Mesodermal cell (in vitro differentiated cells): ENCODE results near the gene MAGI2.

ENCODE experiments used
- H3K27ac ChIP-seq: 2 replicates; pipeline ENCODE4 v1.7.0; 2013; ENCODE audit warnings: mild to moderate bottlenecking, low read depth, low read length, moderate library complexity; ENCODE audit not compliant: severe bottlenecking
- H3K36me3 ChIP-seq: 2 replicates; pipeline ENCODE4 v1.7.1; 2013; ENCODE audit warnings: mild to moderate bottlenecking, low read length, moderate library complexity; ENCODE audit not compliant: control insufficient read depth, insufficient read depth
- H3K4me1 ChIP-seq: one replicate; pipeline ENCODE4 v1.7.1; 2013; ENCODE audit warnings: mild to moderate bottlenecking, low read length; ENCODE audit not compliant: insufficient read depth, control insufficient read depth, poor library complexity, severe bottlenecking
- H3K4me3 ChIP-seq: 2 replicates; pipeline ENCODE4 v1.7.0; 2013; ENCODE audit warnings: low read length, control low read depth, mild to moderate bottlenecking; ENCODE audit not compliant: insufficient read depth, poor library complexity, severe bottlenecking; ENCODE audit errors: extremely low read depth
- H3K9me3 ChIP-seq: 2 replicates; pipeline ENCODE4 v1.7.1; 2013; ENCODE audit warnings: mild to moderate bottlenecking, low read length, moderate library complexity; ENCODE audit not compliant: control insufficient read depth
- WGBS, 2 experiments: methylation state at CpG; one replicate each; pipeline ENCODE4 v1.1.5; 2013; ENCODE audit warnings: missing lambda C conversion rate in 2 of 2; ENCODE audit not compliant: insufficient coverage in 2 of 2; 5-methylcytosine and 5-hydroxymethylcytosine counted together

MAGI2 gene

GRCh38 chr7:78542541-78542940, 910.9 kb downstream of the MAGI2 start:
- Histone ChIP-seq H3K9me3 (no peaks in the 10 kb centered on the region), H3K27ac (no peak overlapping the region), H3K4me3 (no peak overlapping the region), H3K36me3 (no peaks in the 10 kb centered on the region), H3K4me1 (no peaks in the 10 kb centered on the region)
- 87 to 93% methylated on average over 2 to 4 of the region's 5 CpGs for WGBS, 2 experiments

DNA sequence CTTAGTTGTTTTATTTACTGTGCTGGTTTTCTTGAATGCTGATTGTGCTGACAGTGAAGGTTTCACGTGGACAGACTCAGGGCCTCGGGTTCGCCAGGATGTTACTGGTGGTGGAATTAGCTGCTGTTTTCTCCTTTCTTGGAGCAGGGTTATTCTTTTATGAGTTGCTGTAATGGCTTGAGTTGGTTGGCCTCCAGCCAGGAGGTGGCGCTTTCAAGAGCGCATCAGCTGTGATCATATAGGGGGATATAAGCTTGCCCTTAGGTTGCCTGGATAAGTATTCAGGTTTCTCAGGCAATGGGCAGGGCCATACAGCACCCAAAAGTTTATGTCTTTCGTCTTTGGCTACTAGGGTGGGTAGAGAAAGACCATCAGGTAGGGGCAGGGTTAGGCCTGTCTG, 913.6 kb downstream of the MAGI2 start:
- H3K27ac ChIP-seq: no peak overlapping the region
- H3K4me1 ChIP-seq: no peaks in the 10 kb centered on the region
- WGBS, 2 experiments: 88 to 92% methylated on average over 6 of the region's 6 CpGs
- no peak overlapping the region for H3K4me3 ChIP-seq
- H3K36me3 ChIP-seq: no peaks in the 10 kb centered on the region
- H3K9me3 ChIP-seq: no peaks in the 10 kb centered on the region

GRCh38 chr7:78535655-78536054, 917.8 kb downstream of the MAGI2 start:
- no peaks in the 10 kb centered on the region for H3K9me3 ChIP-seq
- no peaks in the 10 kb centered on the region for H3K4me1 ChIP-seq
- no peaks in the 10 kb centered on the region for H3K36me3 ChIP-seq
- no peak overlapping the region for H3K27ac ChIP-seq
- 71 to 75% methylated on average over 1 to 2 of the region's 7 CpGs for WGBS, 2 experiments
- H3K4me3 ChIP-seq: no peak overlapping the region

- Histone ChIP-seq H3K4me3 (no peak overlapping the region), H3K4me1 (no peaks in the 10 kb centered on the region), H3K9me3 (no peaks in the 10 kb centered on the region), H3K27ac (no peak overlapping the region), H3K36me3 (no peaks in the 10 kb centered on the region)
- WGBS, 2 experiments: 75 to 91% methylated on average over 2 to 3 of the region's 4 CpGs
Observed at GRCh38 chr7:78530351-78530750, 923.1 kb downstream of the MAGI2 start.

- Histone ChIP-seq H3K4me1 (no peaks in the 10 kb centered on the region), H3K27ac (no peak overlapping the region), H3K36me3 (no peaks in the 10 kb centered on the region), H3K9me3 (no peaks in the 10 kb centered on the region), H3K4me3 (no peak overlapping the region)
- no CpG with 5 or more reads among the region's 3 CpGs for WGBS, 2 experiments
Observed at GRCh38 chr7:78529392-78529791, 924.1 kb downstream of the MAGI2 start.

- H3K4me3 ChIP-seq: no peak overlapping the region
- H3K4me1 ChIP-seq: no peaks in the 10 kb centered on the region
- no peaks in the 10 kb centered on the region for H3K36me3 ChIP-seq
- no peaks in the 10 kb centered on the region for H3K9me3 ChIP-seq
- 78 to 88% methylated on average over 1 to 3 of the region's 3 CpGs for WGBS, 2 experiments
- no peak overlapping the region for H3K27ac ChIP-seq
Observed at GRCh38 chr7:78528964-78529363, 924.5 kb downstream of the MAGI2 start.

GRCh38 chr7:78523930-78524329, 929.5 kb downstream of the MAGI2 start:
- H3K4me1 ChIP-seq: no peaks in the 10 kb centered on the region
- no peaks in the 10 kb centered on the region for H3K9me3 ChIP-seq
- H3K4me3 ChIP-seq: no peak overlapping the region
- H3K27ac ChIP-seq: no peak overlapping the region
- 75 to 100% methylated on average over 1 to 5 of the region's 5 CpGs for WGBS, 2 experiments
- H3K36me3 ChIP-seq: no peaks in the 10 kb centered on the region

DNA sequence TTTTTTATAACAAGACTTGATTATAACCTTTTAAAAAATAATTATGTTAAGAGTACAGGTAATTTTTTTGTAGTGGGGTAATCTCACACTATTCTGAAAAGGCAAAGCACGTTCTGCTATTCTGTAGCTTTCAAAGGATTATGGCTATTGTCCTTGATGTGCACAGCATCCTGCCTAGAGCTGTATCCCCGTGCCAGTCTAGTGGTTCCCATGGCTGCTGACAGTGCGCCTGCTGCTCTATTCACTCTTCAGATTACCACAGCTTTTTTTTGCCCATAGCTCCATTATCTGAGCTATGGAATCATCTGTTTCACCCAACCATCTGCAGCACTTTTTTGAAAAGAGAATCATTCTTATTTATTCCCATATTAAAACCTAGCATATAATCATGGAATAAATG, 931.5 kb downstream of the MAGI2 start:
- no peaks in the 10 kb centered on the region for H3K36me3 ChIP-seq
- WGBS, 2 experiments: 88 to 89% methylated on average over 3 of the region's 3 CpGs
- no peaks in the 10 kb centered on the region for H3K4me1 ChIP-seq

GRCh38 chr7:78516450-78516849, 937.0 kb downstream of the MAGI2 start:
- Histone ChIP-seq H3K36me3 (no peaks in the 10 kb centered on the region), H3K27ac (no peak overlapping the region), H3K9me3 (no peaks in the 10 kb centered on the region), H3K4me1 (no peaks in the 10 kb centered on the region), H3K4me3 (no peak overlapping the region)
- 67 to 100% methylated on average over 1 to 2 of the region's 2 CpGs for WGBS, 2 experiments

More for the DNA sequence above, 931.5 kb downstream of the MAGI2 start:
- Histone ChIP-seq H3K4me3 (no peak overlapping the region), H3K9me3 (no peaks in the 10 kb centered on the region), H3K27ac (no peak overlapping the region)

GRCh38 chr7:78514634-78515033, 938.8 kb downstream of the MAGI2 start:
- 91 to 93% methylated on average over 5 to 6 of the region's 6 CpGs for whole genome bisulfite sequencing, 2 experiments
- Histone ChIP-seq H3K4me3 (no peak overlapping the region), H3K27ac (no peak overlapping the region), H3K9me3 (no peaks in the 10 kb centered on the region), H3K4me1 (no peaks in the 10 kb centered on the region), H3K36me3 (no peaks in the 10 kb centered on the region)

- 19 to 21% methylated on average over 2 of the region's 2 CpGs for WGBS, 2 experiments
Observed at GRCh38 chr7:78510580-78511188, 942.8 kb downstream of the MAGI2 start.

More at GRCh38 chr7:78510580-78511188, 942.8 kb downstream of the MAGI2 start:
- H3K27ac ChIP-seq: no peak overlapping the region
- no peak overlapping the region for H3K4me3 ChIP-seq
- no peaks in the 10 kb centered on the region for H3K9me3 ChIP-seq
- no peaks in the 10 kb centered on the region for H3K4me1 ChIP-seq
- H3K36me3 ChIP-seq: no peaks in the 10 kb centered on the region
